ENCODE data around the gene AGR3. TPM values are rescaled to one million over a fixed set of nuclear protein-coding genes. Genes with fewer than 3 reads are reported as not detected.

Gene AGR3
- total RNA-seq, 1 donor from 2014 or later = not detected

GRCh38 chr7:16815001-16815400 lies 66.8 kb downstream of the AGR3 start:
- no peaks in the 10 kb centered on the region for H3K36me3 Mint-ChIP-seq (ENCODE audit: low read depth)
- H3K4me1 Mint-ChIP-seq = peaks cover 22% of the 10 kb centered on the region
- H3K9me3 Mint-ChIP-seq = peaks cover under 1% of the 10 kb centered on the region
- no peak for TF ChIP-seq CTCF (IDR thresholded peaks at IDR 0.05)
- H3K4me3 Mint-ChIP-seq = no peak overlapping the region
- CTCF ChIA-PET = no interaction called here
- no peak overlapping the region for H3K27ac Mint-ChIP-seq
- POLR2A ChIA-PET = no interaction called here
- H3K27me3 Mint-ChIP-seq = no peaks in the 10 kb centered on the region
- no peak for DNase-seq
- no peak for ATAC-seq (ENCODE audit: low read depth)
- intact Hi-C loops (cut with micrococcal nuclease) = no loop called here

GRCh38 chr7:16813232-16813616 lies 68.6 kb downstream of the AGR3 start:
- H3K4me3 Mint-ChIP-seq = no peak overlapping the region
- H3K9me3 Mint-ChIP-seq = no peaks in the 10 kb centered on the region
- intact Hi-C loops (cut with micrococcal nuclease) = no loop called here
- no peak for ATAC-seq (ENCODE audit: low read depth)
- no peak for TF ChIP-seq CTCF (IDR thresholded peaks at IDR 0.05)
- H3K27me3 Mint-ChIP-seq = no peaks in the 10 kb centered on the region
- no peak for DNase-seq
- no peak overlapping the region for H3K27ac Mint-ChIP-seq
- POLR2A ChIA-PET = no interaction called here
- H3K36me3 Mint-ChIP-seq (ENCODE audit: low read depth) = no peaks in the 10 kb centered on the region
- CTCF ChIA-PET = no interaction called here
- peaks cover 21% of the 10 kb centered on the region for H3K4me1 Mint-ChIP-seq

- intact Hi-C loops (cut with micrococcal nuclease) = no loop called here
- no peaks in the 10 kb centered on the region for H3K36me3 Mint-ChIP-seq (ENCODE audit: low read depth)
- no peaks in the 10 kb centered on the region for H3K9me3 Mint-ChIP-seq
- no peak for TF ChIP-seq CTCF (IDR thresholded peaks at IDR 0.05)
- ChIA-PET POLR2A (no interaction called here), CTCF (no interaction called here)
- no peak for ATAC-seq (ENCODE audit: low read depth)
- no peaks in the 10 kb centered on the region for H3K27me3 Mint-ChIP-seq
- no peak overlapping the region for H3K4me3 Mint-ChIP-seq
- H3K4me1 Mint-ChIP-seq = peaks cover 16% of the 10 kb centered on the region
- no peak overlapping the region for H3K27ac Mint-ChIP-seq
- DNase-seq = no peak
Observed at GRCh38 chr7:16812542-16813231, 69.1 kb downstream of the AGR3 start.

GRCh38 chr7:16811551-16811950 lies 70.2 kb downstream of the AGR3 start:
- intact Hi-C loops (cut with micrococcal nuclease) = no loop called here
- no peak overlapping the region for H3K27ac Mint-ChIP-seq
- DNase-seq (no peak), ATAC-seq (ENCODE audit: low read depth) (no peak)
- H3K27me3 Mint-ChIP-seq = no peaks in the 10 kb centered on the region
- H3K9me3 Mint-ChIP-seq = no peaks in the 10 kb centered on the region
- no peak overlapping the region for H3K4me3 Mint-ChIP-seq
- H3K36me3 Mint-ChIP-seq (ENCODE audit: low read depth) = no peaks in the 10 kb centered on the region
- TF ChIP-seq CTCF (IDR thresholded peaks at IDR 0.05) = no peak
- POLR2A ChIA-PET = no interaction called here
- CTCF ChIA-PET = no interaction called here
- peaks cover 7% of the 10 kb centered on the region for H3K4me1 Mint-ChIP-seq

GRCh38 chr7:16810573-16810972 lies 71.2 kb downstream of the AGR3 start:
- Mint-ChIP-seq H3K27ac (no peak overlapping the region), H3K4me1 (no peaks in the 10 kb centered on the region), H3K36me3 (ENCODE audit: low read depth) (no peaks in the 10 kb centered on the region), H3K4me3 (no peak overlapping the region), H3K9me3 (no peaks in the 10 kb centered on the region), H3K27me3 (no peaks in the 10 kb centered on the region)
- CTCF ChIA-PET = no interaction called here
- DNase-seq (no peak), ATAC-seq (ENCODE audit: low read depth) (no peak)
- intact Hi-C loops (cut with micrococcal nuclease) = no loop called here
- TF ChIP-seq CTCF (IDR thresholded peaks at IDR 0.05) = no peak
- POLR2A ChIA-PET = no interaction called here
